Measurements from ENCODE around the gene PPM1L.

DNA sequence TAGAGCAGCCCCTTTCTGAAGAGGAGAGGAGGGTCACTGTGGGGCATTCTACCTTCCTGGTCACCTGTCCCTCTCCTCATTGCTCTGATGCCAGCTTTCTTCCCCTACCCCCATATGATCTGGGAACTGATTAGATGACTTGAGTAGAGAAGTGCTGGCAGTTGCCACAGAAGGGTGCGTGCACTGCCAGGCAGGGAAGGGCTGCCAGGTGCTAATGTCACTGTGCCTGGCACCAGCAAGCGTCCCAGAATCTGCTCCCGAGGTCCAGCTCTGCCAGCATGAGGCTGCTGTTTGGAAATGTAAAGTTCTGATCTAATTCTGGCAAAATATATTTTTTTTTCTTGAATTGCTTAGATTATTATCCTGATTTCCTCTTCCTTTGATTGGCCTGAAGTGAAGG lies 52.8 kb downstream of the PPM1L start:
- TF ChIP-seq, protein P1, sequence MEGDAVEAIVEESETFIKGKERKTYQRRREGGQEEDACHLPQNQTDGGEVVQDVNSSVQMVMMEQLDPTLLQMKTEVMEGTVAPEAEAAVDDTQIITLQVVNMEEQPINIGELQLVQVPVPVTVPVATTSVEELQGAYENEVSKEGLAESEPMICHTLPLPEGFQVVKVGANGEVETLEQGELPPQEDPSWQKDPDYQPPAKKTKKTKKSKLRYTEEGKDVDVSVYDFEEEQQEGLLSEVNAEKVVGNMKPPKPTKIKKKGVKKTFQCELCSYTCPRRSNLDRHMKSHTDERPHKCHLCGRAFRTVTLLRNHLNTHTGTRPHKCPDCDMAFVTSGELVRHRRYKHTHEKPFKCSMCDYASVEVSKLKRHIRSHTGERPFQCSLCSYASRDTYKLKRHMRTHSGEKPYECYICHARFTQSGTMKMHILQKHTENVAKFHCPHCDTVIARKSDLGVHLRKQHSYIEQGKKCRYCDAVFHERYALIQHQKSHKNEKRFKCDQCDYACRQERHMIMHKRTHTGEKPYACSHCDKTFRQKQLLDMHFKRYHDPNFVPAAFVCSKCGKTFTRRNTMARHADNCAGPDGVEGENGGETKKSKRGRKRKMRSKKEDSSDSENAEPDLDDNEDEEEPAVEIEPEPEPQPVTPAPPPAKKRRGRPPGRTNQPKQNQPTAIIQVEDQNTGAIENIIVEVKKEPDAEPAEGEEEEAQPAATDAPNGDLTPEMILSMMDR (IDR thresholded peaks at IDR 0.05) = no peak
- TF ChIP-seq POLR2A (IDR thresholded peaks at IDR 0.05) = no peak
